HG02943 (cell line): Measurements from ENCODE around the gene ANKRD6.

ENCODE experiments used
- ATAC-seq: cut with Tn5 transposase; IDR thresholded peaks from one replicate; pipeline ENCODE4 v1.9.1; 2021; ENCODE audit warnings: mild to moderate bottlenecking, low read depth, moderate library complexity; ENCODE audit not compliant: unreplicated experiment

Gene ANKRD6

GRCh38 chr6:89679215-89680120 is 246.5 kb downstream of the ANKRD6 start:
- no peak for ATAC-seq

GRCh38 chr6:89680150-89680549 is 247.2 kb downstream of the ANKRD6 start:
- no peak for ATAC-seq

DNA sequence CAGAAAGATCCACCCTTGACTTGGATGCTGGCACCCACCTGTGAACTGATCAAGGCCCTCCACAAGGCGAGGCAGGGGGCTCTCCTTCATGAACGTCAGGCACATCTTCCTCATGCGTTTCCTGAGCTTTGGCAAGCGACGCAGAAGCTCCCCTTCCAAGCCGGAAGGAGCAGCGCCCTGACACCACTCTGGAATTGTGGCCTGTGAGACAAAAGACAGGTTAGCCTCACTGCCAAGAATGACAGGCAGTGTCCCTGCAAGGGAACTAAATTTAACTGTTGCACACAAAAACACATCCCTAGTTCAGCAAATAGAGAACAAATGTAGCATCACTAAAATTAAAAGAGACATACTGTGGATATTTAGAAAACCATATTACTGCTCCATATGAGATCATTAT is 247.6 kb downstream of the ANKRD6 start:
- no peak for ATAC-seq

DNA sequence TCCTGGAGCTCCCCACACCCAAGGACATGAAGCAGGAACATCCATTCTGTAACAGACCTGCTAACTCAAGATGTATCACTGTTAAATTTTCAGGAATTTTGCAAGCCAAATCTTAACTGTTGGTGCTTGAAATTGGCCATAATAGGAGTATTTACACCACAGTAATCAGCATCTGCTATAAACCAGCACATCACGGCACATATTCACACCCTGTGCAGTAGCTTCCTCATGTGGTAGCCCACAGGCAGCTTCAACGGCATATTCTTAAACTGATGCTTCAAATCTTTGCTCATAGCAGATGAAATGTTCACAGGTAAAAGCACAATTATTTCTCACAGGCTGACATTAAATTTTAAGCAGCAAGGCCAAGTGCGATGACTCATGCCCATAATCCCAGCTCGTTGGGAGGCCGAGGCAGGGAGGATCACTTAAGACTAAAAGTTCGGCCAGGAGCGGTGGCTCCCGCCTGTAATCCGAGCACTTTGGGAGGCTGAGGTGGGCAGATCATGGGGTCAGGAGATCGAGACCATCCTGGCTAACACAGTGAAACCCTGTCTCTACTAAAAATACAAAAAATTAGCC is 249.1 kb downstream of the ANKRD6 start:
- ATAC-seq = no peak

GRCh38 chr6:89682991-89683390 is 250.0 kb downstream of the ANKRD6 start:
- ATAC-seq = no peak
